Endothelial cell of umbilical vein (primary cell): ENCODE data around the gene KIF17.

Experiments
- CTCF ChIP-seq, 2 donors: IDR thresholded peaks; 1 replicate in 1 of 2; 2 replicates in 1 of 2; pipeline ENCODE4 v1.5.1; 2011; ENCODE audit warnings: low read length in 2 of 2, mild to moderate bottlenecking in 2 of 2, moderate library complexity in 2 of 2, control low read depth in 1 of 2, inconsistent platforms in 1 of 2, low read depth in 1 of 2; ENCODE audit not compliant: insufficient read depth in 1 of 2; ENCODE audit errors: extremely low read depth in 1 of 2
- EZH2 ChIP-seq: IDR thresholded peaks from 2 replicates; pipeline ENCODE4 v1.6.1; 2012; ENCODE audit warnings: borderline replicate concordance, low read depth, mild to moderate bottlenecking, moderate library complexity, low read length, inconsistent platforms; ENCODE audit not compliant: severe bottlenecking
- JUN ChIP-seq: IDR thresholded peaks from 2 replicates; pipeline ENCODE4 v1.6.1; 2011; ENCODE audit warnings: borderline replicate concordance, low read depth; ENCODE audit not compliant: insufficient read length, insufficient read depth
- MAX ChIP-seq: IDR thresholded peaks from 2 replicates; pipeline ENCODE4 v1.6.1; 2011; ENCODE audit not compliant: insufficient read depth, insufficient read length
- MYC ChIP-seq: IDR thresholded peaks from one replicate; pipeline ENCODE4 v1.6.1; 2011; ENCODE audit warnings: mild to moderate bottlenecking, low read depth, low read length
- POLR2A ChIP-seq: IDR thresholded peaks from 2 replicates; pipeline ENCODE4 v1.6.1; 2012; ENCODE audit warnings: low read depth, mild to moderate bottlenecking, control low read depth, low read length
- POLR2AphosphoS5 ChIP-seq: IDR thresholded peaks from 2 replicates; pipeline ENCODE4 v1.6.1; 2012; ENCODE audit warnings: low read depth, mild to moderate bottlenecking, control low read depth, low read length, moderate library complexity; ENCODE audit not compliant: insufficient read depth

- TF ChIP-seq CTCF (IDR thresholded peaks at IDR 0.05; ENCODE audit: extremely low read depth in 1 of 2, insufficient read depth in 1 of 2, low read depth in 1 of 2, low read length in 2 of 2) (no peak), POLR2AphosphoS5 (no peak), EZH2 (no peak), POLR2A (no peak), MAX (no peak), MYC (no peak), JUN (no peak)
Observed at GRCh38 chr1:20678599-20678998, 39.2 kb downstream of the KIF17 start.
